Measurements from ENCODE around the gene NLRP1. TPM values are rescaled to one million over a fixed set of nuclear protein-coding genes. Genes with fewer than 3 reads are reported as not detected.

NLRP1 gene
- total and polyA plus RNA-seq, 9 of the 15 experiments (the other 6 are each of a cell fraction or from before 2014, with no cell fraction given), result 4.0 to 69.4 (median 27.7) TPM

GRCh38 chr17:5486206-5487124 is 97.8 kb downstream of the NLRP1 start, which contains the start of gene MIS12 (continued):
- TF ChIP-seq, protein P1, sequence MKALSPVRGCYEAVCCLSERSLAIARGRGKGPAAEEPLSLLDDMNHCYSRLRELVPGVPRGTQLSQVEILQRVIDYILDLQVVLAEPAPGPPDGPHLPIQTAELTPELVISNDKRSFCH (CRISPR knock-in tag; IDR thresholded peaks at IDR 0.05), result no peak
- TF ChIP-seq, protein P1 (tag; IDR thresholded peaks at IDR 0.05), result peak; percentile 44; the same call in 1 of the 2 replicates
- TF ChIP-seq IRF1 (CRISPR knock-in tag; IDR thresholded peaks at IDR 0.05; ENCODE audit: borderline replicate concordance) (no peak), ZMIZ1 (IDR thresholded peaks at IDR 0.05; ENCODE audit: low read depth in 2 of 2, low read length in 2 of 2) (0 out of 4 replicates have a peak, but pooled peaks of 1 of the 2 experiments have one; percentile 8), ZNF518B (CRISPR knock-in tag; IDR thresholded peaks at IDR 0.05) (no peak), ZNF146 (CRISPR knock-in tag; IDR thresholded peaks at IDR 0.05; ENCODE audit: unreplicated experiment) (no peak), TBP (optimal IDR thresholded peaks at IDR 0.05; ENCODE audit: low read depth, low read length) (peak; percentile 56), FOXO4 (CRISPR knock-in tag; IDR thresholded peaks at IDR 0.05) (no peak), THAP7 (CRISPR knock-in tag; IDR thresholded peaks at IDR 0.05) (no peak), BDP1 (IDR thresholded peaks at IDR 0.05; ENCODE audit: insufficient read depth, insufficient read length) (no peak), JUND (IDR thresholded peaks at IDR 0.05; ENCODE audit: borderline replicate concordance, low read depth, low read length) (peak; percentile 17; the same call in 1 of the 2 replicates), JUND (tag; IDR thresholded peaks at IDR 0.05; ENCODE audit: borderline replicate concordance, low read depth, low read length) (no peak)

Measured in K562 (cell line).